Tibial nerve (tissue), 3 donors: ENCODE data around the gene PLCB1.

ENCODE experiments used
- POLR2A ChIP-seq, 2 donors: fragments of 450-650 bp; IDR thresholded peaks; one replicate each; pipeline ENCODE4 v1.6.1; 2017; ENCODE audit warnings: antibody characterized with exemption in 2 of 2, mild to moderate bottlenecking in 2 of 2, moderate library complexity in 2 of 2
- TF ChIP-seq, protein P1 (sequence below), 5 experiments: fragments of 200-600 bp in 3 of 5; fragments of 450-650 bp in 2 of 5; sonication (generic) in 3 of 5; IDR thresholded peaks; one replicate each; pipeline ENCODE4 v1.5.1; 2016 to 2019; ENCODE audit warnings: antibody characterized with exemption in 5 of 5, mild to moderate bottlenecking in 3 of 5, moderate library complexity in 2 of 5

DNA sequence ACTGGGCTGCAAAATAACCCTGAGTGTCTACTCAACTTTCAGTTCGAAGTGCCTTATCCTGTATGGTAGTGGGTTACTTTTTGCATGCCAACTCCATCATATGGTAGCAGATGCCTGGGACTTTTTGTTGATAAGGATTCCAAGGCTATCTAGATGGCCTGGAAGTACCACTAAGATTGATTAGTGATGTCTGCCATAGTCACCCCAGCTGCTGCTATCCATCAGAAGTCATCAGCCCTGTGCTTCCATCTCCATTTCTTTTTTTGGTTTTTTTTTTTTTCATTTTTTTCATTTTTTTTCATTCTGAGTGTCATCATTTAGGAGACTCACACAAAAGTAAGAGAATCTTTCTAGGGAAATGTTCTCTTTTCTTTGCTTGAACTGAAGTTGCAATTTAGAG is 719.4 kb downstream of the PLCB1 start:
- TF ChIP-seq, protein P1, sequence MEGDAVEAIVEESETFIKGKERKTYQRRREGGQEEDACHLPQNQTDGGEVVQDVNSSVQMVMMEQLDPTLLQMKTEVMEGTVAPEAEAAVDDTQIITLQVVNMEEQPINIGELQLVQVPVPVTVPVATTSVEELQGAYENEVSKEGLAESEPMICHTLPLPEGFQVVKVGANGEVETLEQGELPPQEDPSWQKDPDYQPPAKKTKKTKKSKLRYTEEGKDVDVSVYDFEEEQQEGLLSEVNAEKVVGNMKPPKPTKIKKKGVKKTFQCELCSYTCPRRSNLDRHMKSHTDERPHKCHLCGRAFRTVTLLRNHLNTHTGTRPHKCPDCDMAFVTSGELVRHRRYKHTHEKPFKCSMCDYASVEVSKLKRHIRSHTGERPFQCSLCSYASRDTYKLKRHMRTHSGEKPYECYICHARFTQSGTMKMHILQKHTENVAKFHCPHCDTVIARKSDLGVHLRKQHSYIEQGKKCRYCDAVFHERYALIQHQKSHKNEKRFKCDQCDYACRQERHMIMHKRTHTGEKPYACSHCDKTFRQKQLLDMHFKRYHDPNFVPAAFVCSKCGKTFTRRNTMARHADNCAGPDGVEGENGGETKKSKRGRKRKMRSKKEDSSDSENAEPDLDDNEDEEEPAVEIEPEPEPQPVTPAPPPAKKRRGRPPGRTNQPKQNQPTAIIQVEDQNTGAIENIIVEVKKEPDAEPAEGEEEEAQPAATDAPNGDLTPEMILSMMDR (IDR thresholded peaks at IDR 0.05): no peak
- no peak for TF ChIP-seq POLR2A (IDR thresholded peaks at IDR 0.05)
